IPS-20b (cell line): Measurements from ENCODE around the gene DYNC2I2.
"Not testable (repeated sequence)": the region's sequence is repeated elsewhere in the genome, so short reads cannot be mapped to it uniquely, and the experiment has no call there.

ENCODE experiments used
- H3K27ac ChIP-seq: one replicate; pipeline ENCODE4 v1.5.1; 2013; ENCODE audit warnings: low read length
- H3K27me3 ChIP-seq: 2 replicates; pipeline ENCODE4 v1.6.1; 2013; ENCODE audit warnings: mild to moderate bottlenecking, low read length, inconsistent platforms; ENCODE audit not compliant: insufficient read depth
- H3K36me3 ChIP-seq: 2 replicates; pipeline ENCODE4 v1.6.1; 2013; ENCODE audit warnings: low read depth, mild to moderate bottlenecking, inconsistent platforms, low read length, moderate library complexity; ENCODE audit not compliant: insufficient read depth
- H3K4me1 ChIP-seq: 2 replicates; pipeline ENCODE4 v1.6.1; 2013; ENCODE audit warnings: mild to moderate bottlenecking, control low read depth, inconsistent platforms, low read length, moderate library complexity; ENCODE audit not compliant: insufficient read depth
- H3K4me3 ChIP-seq: 2 replicates; pipeline ENCODE4 v1.5.1; 2013; ENCODE audit warnings: mild to moderate bottlenecking, low read length, inconsistent platforms
- H3K9ac ChIP-seq: 2 replicates; pipeline ENCODE4 v1.6.1; 2013; ENCODE audit warnings: low read depth, mild to moderate bottlenecking, inconsistent platforms, low read length, moderate library complexity
- H3K9me3 ChIP-seq: 2 replicates; pipeline ENCODE4 v1.6.1; 2013; ENCODE audit warnings: mild to moderate bottlenecking, low read depth, low read length, inconsistent platforms; ENCODE audit not compliant: insufficient read depth

DYNC2I2 gene

DNA sequence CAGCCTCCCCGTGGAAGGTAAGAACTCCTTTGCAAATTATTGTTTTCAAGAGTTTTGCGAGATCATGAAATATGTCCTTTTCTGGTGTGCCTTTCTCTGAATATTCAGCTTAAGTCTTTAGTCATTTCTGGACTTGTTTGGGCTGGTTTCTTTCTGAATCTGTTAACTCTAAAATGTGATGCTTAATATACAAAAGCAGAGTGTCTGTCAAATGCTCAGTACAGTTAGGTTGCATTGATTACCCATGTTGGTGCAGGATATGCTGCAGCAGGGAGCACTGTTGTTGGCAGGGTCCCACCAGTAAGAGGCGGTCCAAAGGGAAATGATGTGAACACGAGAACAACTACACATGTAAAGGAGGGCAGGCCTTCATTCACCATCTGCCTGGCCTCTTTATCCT is 56.5 kb downstream of the DYNC2I2 start:
- no peak overlapping the region for H3K4me3 ChIP-seq
- H3K27ac ChIP-seq: no peak overlapping the region
- H3K9ac ChIP-seq: no peak overlapping the region
- no peaks in the 10 kb centered on the region for H3K27me3 ChIP-seq
- no peaks in the 10 kb centered on the region for H3K9me3 ChIP-seq
- no peaks in the 10 kb centered on the region for H3K4me1 ChIP-seq
- H3K36me3 ChIP-seq: peaks cover 85% of the 10 kb centered on the region

DNA sequence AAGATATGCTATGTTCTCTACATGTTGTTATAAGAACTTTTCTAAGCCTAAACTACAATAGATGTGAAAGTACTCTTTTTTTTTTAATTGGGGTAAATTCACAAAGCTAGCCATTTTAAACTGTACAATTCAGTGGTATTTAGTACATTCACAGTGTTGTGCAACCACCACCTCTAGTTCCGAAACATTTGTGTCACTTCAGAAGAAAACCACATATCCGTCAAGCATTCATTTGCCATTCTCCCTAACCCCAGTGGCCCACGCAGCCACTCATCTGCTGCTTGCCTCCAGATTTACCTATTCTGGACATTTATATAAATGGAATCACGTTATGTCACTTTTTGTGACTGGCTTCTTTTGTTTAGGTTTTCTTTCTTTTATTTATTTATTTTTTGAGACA is 61.2 kb downstream of the DYNC2I2 start:
- Histone ChIP-seq H3K36me3 (peaks cover 89% of the 10 kb centered on the region), H3K9me3 (no peaks in the 10 kb centered on the region), H3K4me1 (no peaks in the 10 kb centered on the region), H3K27me3 (no peaks in the 10 kb centered on the region), H3K4me3 (no peak overlapping the region), H3K9ac (no peak overlapping the region), H3K27ac (no peak overlapping the region)

DNA sequence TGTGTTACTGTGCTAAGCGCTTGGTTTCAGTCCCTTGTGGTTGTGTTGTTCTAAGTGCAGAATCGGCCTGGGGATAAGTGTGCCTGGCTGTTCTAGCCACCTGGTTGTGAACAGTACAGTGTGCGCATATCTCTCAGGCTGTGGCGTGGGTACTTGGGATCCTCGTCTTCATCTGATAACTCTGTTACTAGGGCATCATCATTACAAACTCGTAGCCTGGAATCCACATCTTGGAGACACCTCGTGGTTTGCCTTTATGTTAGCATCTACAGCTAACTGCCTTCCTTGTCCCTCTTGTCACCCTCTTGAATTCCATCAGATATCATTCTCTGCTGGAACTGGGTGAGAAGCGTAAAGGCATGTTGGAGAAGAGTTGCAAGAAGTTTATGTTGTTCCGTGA is 62.8 kb downstream of the DYNC2I2 start:
- H3K4me1 ChIP-seq: no peaks in the 10 kb centered on the region
- H3K9me3 ChIP-seq: no peaks in the 10 kb centered on the region
- H3K27me3 ChIP-seq: no peaks in the 10 kb centered on the region
- no peak overlapping the region for H3K27ac ChIP-seq
- no peak overlapping the region for H3K9ac ChIP-seq
- no peak overlapping the region for H3K4me3 ChIP-seq
- peaks cover 85% of the 10 kb centered on the region for H3K36me3 ChIP-seq

DNA sequence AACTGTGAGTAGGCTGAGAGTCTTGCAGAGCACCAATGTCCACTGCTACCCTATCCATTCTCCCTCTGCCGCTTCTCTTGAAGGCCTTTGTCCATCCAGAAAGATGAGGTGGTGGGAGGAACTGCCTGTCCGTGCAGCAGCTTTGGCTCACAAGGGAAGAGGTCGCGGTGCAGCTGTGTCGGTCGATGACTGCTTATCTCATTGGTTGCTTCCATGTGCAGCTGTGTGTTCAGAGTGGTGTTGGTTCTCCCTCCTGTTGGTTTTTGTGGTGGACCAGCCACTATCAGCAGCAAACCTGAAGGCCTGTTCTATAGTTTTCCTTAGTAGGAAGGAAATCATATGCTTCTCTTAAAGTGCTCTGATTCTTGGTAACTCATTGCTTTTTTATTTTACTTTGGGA is 63.6 kb downstream of the DYNC2I2 start:
- Histone ChIP-seq H3K27ac (no peak overlapping the region), H3K4me1 (no peaks in the 10 kb centered on the region), H3K9ac (no peak overlapping the region), H3K27me3 (no peaks in the 10 kb centered on the region), H3K9me3 (no peaks in the 10 kb centered on the region), H3K36me3 (peaks cover 85% of the 10 kb centered on the region), H3K4me3 (no peak overlapping the region)

DNA sequence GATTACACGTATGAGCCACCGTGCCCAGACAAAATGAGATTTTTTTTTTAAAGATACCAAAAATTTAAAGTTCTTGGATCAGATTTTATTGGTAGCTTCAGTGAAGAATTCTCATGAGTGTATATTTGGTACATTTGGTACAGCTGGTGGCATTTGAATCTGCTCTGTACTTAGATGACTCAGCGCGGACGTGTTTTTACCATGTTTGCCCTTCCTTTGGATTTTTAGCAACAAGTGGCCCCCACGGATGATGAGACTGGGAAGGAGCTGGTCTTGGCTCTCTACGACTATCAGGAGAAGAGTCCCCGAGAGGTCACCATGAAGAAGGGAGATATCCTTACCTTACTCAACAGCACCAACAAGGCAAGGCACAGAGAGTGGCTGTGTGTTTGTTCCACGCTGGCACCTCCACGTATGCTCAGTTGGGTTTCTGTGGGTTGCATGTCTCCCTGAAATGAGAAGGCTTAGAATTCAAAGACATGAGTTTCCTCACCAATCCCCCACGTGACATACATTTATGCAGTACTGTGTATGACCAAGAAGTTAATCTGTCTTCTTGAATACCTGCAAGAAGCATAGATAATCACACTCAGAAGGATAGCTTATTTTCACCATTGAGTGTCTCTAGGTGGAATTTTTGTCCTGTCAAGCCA is 67.9 kb downstream of the DYNC2I2 start:
- no peak overlapping the region for H3K27ac ChIP-seq
- no peaks in the 10 kb centered on the region for H3K9me3 ChIP-seq
- no peak overlapping the region for H3K4me3 ChIP-seq
- H3K4me1 ChIP-seq: no peaks in the 10 kb centered on the region
- H3K36me3 ChIP-seq: peaks cover 87% of the 10 kb centered on the region
- H3K27me3 ChIP-seq: no peaks in the 10 kb centered on the region
- H3K9ac ChIP-seq: no peak overlapping the region

DNA sequence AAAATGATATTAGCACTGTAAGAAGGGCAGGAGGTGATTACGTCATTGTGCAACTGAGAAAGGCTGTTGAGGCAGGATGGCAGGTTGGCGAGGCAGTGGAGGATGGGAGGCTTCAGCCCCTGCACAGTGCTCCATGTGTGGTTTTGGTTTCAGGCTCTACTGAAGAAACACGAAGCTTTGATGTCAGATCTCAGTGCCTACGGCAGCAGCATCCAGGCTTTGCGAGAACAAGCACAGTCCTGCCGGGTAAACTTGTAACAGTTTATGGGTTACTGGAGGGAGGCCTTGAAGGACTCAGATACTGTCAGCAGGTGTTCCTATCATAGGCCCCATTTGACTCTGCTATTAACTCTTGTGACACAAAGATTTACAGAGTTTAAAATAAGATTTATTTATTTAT is 69.2 kb downstream of the DYNC2I2 start:
- Histone ChIP-seq H3K9me3 (no peaks in the 10 kb centered on the region), H3K27me3 (no peaks in the 10 kb centered on the region), H3K36me3 (peaks cover 87% of the 10 kb centered on the region), H3K4me1 (no peaks in the 10 kb centered on the region), H3K4me3 (no peak overlapping the region), H3K9ac (no peak overlapping the region), H3K27ac (no peak overlapping the region)

DNA sequence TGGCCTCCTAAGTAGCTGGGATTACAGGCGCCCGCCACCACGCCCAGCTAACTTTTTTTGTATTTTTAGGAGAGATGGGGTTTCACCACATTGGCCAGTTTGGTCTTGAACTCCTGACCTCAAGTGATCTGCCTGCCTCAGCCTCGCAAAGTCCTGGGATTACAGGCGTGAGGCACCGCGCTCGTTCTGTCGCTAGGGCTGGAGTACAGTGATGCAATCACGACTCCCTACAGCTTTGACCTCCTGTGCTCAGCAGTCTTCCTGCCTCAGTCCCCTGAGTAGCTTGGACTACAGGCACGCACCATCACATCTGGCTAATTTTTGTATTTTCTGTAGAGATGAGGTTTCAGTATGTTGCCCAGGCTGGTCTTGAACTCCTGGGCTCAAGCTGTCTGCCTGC is 69.7 kb downstream of the DYNC2I2 start:
- peaks cover 87% of the 10 kb centered on the region for H3K36me3 ChIP-seq
- not testable (repeated sequence) for H3K4me3 ChIP-seq, H3K27me3 ChIP-seq, H3K4me1 ChIP-seq, H3K27ac ChIP-seq, H3K9me3 ChIP-seq, H3K9ac ChIP-seq

DNA sequence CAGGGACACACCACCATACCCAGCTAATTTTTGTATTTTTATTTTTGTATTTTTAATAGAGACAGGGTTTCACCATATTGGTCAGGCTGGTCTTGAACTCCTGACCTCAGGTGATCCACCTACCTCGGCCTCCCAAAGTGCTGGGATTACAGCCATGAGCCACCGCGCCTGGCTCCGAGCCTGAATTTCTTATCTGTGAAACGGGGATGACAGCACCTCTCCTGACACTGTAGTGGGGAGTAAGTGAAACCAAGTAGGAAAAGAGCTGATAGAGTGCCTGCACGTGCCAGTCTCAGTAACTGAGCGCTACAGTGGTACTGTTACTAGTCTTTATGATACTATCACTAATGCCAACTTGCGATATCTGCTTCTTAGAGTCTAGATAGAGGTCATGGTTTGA is 71.5 kb downstream of the DYNC2I2 start:
- not testable (repeated sequence) for H3K27ac ChIP-seq, H3K9me3 ChIP-seq, H3K4me1 ChIP-seq, H3K4me3 ChIP-seq, H3K27me3 ChIP-seq, H3K9ac ChIP-seq
- H3K36me3 ChIP-seq: peaks cover 94% of the 10 kb centered on the region
